ENCODE results near the gene COPE.
"Not testable (repeated sequence)": the region's sequence is repeated elsewhere in the genome, so short reads cannot be mapped to it uniquely, and the experiment has no call there.

Gene COPE

DNA sequence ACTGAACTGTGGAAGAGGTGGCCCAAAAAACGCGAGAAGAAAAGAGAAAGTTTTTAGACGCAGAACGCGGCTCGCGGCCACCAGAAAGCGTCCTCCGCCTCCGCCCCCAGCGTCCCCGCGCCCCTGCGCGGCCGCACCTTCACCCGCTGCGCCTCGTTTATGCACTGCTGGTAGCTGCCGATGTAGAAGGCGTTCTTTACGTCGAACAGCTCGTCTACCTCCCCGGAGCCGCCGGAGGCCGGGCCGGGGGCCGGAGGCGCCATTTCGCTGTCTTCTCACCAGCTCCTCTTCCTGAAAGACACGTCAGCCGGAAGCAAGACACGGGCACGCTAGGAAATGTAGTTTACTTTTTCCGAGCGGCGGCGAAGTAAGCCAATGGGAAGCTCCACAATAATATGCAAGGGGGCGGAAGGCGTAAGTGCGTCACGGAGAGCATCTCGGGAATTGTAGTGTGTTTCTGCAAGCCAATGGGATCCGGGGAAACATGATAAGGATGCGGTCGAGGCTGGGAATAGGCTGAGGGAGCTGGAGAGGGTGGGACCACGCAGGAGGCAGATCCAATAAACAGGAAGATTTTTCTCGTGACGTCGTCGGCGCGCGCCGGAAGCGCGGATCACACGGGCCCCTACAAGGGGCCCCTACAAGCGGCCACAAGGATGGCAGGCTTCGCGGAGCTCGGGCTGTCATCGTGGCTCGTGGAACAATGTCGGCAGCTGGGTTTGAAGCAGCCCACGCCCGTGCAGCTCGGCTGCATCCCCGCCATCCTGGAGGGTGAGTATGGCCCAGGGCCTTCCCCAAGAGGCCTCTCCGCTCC, at the start of gene COPE, which contains the start of gene DDX49:
COPE (minus strand) TSS at position 302 of the 814 bp plus-strand sequence; CDS start at position 263, 39 bp downstream.
DDX49 (plus strand) TSS at position 630 of the 814 bp plus-strand sequence; CDS start at position 657, 27 bp downstream.
- DNase-seq (ENCODE audit: low read depth): peak; percentile 100

DNA sequence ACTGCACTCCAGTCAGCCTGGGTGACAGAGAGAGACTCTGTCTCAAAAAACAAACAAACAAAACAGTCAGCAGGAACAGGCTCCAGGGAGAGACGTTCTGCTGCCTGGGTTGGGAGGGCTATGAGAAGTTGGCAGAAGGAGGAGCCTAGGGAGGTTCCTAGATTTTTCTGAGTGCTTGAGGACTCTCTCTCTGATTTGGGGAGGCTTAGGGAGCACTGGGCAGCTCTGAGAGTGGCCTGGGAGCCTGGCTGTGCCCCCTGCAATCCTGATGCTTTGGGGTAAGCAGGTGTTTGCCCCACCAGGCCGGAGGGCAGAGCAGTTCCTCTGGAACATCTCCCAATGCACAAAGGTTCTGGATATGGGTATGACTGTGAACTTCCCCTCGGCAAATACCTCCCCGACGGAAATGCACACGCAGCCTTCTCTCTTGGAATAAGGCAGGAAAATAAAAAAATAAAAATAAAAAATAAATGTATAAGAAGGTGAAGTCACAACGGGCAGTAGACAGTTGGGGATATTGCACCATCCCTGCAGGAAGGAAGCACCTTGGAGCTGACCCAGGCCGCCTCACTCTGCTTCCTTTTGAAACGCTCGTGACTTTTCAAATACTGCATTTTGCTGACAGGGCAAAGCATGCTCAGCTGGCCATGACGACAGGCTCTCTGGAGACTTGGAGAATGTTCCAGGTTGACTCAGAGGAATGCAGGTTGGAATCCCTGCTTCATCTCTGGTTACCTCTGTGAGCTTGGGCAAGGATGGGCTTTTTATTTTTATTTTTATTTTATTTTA, 48.4 kb upstream of the COPE start:
- DNase-seq (ENCODE audit: low read depth): peak; percentile 13

DNA sequence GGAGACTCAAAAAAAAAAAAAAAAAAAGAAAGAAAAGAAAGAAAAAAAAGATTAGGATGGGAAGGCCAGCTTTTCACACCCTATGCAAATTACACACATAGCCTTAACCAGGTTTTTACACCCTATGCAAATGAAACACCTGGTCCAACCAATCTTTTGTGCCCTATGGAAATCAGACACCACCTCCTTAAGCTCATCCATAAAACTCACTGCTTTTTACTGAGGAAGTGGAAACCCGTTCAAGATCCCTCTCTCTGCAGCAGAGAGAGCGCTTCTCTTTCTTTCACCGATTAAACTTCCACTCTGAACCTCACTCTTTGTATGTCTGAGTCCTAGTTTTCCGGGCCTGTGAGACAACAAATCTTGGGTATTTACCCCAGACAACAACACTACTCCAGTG, 47.1 kb upstream of the COPE start:
- no peak for DNase-seq (ENCODE audit: low read depth)

DNA sequence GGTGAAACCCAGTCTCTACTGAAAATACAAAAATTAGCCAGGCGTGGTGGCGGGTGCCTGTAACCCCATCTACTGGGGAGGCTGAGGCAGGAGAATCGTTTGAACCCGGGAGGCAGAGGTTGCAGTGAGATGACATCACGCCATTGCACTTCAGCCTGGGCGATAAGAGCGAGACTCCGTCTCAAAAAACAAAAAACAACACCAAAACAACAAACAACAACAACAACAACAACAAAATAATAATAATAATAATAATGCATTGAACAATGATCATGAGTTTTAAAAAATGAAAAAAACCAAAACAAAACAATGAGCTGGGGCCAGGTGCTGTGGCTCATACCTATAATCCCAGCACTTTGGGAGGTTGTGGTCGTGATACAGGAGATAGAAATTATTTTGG, 44.9 kb upstream of the COPE start:
- DNase-seq (ENCODE audit: low read depth): no peak

DNA sequence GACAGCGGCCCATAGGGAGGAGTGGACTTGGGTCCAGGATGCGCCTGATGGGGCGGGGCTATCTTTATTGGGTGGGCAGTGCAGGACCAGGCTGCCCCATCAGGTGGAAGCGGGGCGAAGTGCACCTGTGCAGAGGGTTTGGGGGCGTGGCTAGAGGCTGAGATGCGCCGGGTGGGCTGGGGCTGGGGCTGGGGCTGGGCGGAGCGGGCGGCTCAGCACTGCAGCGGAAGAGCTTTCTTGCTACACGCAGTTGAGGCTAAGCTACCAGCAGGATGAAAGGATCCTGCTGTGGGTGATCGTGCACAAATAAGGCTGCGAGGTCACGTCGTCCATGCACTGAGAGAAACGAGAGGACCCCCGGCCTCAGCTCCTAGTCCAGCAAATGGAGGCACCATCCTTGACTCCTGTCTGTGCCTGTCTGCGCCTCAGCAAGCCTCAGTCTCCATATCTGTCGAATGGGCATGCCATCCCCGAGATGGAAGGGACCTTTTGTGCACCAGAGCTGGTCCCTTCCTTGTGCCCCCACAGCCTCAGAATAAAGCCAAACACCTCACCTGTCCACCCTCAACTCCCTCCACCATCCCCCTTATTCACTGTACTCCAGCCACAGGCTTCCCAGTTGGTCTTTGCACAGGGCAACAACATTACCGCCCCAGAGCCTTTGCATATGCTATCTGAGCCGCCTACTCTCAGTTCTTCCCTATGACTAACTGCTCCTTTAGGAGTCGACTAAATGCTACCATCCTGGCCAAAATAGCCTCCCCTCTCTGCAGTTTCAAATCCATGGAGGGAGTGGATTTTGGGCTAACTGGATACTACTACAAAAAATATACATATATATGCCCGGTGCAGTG, 42.8 kb upstream of the COPE start:
- no peak for DNase-seq (ENCODE audit: low read depth)

DNA sequence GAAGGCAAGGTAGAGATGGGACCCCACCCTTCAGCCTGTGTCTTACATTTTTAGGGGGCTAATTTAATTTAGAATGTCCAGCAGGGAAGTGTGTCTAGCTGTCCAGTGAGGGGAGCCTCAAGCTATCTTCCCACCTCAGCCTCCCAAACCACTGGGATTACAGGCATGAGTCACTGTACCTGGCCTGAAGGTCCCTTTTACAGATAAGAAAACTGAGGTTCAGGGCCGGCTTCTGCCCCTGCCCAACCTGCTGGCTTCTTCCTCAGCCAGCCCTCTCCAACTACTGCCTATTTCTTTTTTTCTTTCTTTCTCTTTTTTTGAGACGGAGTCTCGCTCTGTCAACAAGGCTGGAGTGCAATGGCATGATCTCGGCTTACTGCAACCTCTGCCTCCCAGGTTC, 41.2 kb upstream of the COPE start:
- DNase-seq (ENCODE audit: low read depth): no peak

DNA sequence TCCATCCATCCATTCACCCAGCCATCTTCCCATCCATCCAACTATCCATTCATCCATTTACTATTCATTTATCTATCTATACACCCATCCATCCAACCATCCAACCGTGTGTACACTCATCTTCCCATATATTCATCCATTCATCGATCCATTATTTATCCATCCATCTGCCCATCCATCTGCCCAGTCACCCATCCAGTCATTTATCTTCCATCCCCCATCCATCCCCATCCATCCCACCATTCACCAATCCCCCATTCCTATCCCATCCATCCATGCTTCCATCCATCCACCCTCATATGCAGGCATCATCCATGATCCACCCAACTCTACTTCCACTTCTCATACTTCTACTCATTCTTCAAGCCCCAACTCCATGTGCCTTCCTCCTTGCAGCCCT, 35.9 kb upstream of the COPE start:
- DNase-seq (ENCODE audit: low read depth): no peak

DNA sequence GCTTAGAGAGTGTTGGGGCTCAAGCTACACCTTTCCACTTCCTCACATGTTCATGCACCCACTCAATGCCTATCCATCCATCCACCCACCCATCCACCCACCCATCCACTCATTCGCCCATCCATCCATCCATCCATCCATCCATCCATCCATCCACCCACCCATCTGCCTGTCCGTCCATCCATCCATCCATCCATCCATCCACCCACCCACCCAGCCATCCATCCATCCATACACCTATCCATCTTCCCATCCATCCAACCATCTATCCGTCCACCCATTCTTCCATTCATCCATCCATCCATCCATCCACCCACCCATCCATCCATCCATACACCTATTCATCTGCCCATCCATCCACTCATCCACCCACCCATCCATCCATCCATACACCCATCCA, 34.9 kb upstream of the COPE start:
- DNase-seq (ENCODE audit: low read depth): no peak

DNA sequence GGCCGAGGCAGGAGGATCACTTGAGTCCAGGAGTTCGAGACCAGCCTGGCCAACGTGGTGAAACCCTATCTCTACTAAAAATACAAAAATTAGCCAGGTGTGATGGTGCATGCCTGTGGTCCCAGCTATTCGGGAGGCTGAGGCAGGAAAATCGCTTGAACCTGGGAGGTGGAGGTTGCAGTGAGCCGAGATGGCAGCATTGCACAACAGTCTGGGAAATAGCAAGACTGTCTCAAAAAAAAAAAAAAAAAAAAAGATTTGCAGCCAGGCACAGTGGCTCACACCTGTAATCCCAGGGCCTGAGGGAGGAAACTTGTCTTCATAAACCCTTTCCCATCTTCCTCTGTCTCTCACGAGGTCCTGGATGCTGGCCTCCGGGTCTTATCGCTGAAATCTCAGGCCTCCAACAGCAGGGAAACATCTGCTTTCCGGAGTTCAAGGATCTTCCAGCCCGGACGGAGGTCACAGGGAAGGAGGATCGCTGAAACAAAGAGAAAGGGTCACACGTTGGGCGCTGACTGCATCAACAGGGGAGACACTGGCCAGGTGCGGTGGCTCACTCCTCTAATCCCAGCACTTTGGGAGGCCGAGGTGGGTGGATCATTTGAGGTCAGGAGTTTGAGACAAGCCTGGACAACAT, 33.3 kb upstream of the COPE start:
- not testable (repeated sequence) for DNase-seq (ENCODE audit: low read depth)

DNA sequence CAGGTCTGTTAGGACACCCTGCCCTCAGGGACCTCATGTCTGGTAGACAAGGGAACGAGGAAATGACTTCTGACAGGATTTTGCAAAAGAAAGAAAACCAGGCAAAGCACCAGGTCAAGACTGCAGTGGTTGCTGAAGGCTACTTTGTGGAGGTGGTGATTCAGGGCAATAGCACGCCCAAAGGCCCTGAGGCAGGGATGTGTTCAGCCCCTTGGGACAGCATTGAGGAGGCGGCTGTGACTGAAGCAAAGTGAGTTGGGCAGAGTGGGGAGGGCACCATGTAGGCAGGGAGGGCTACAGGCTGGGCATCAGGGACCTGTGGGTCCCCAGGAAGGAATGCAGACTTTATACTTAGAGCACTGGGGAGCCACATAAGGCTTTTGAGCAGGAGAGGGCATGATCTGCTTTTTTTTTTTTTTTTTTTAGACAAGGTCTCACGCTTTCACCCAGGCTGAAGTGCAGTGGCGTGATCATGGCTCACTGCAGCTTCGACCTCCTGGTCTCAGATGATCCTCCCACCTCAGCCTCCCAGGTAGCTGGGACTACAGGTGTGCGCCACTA, 32.6 kb upstream of the COPE start:
- no peak for DNase-seq (ENCODE audit: low read depth)

DNA sequence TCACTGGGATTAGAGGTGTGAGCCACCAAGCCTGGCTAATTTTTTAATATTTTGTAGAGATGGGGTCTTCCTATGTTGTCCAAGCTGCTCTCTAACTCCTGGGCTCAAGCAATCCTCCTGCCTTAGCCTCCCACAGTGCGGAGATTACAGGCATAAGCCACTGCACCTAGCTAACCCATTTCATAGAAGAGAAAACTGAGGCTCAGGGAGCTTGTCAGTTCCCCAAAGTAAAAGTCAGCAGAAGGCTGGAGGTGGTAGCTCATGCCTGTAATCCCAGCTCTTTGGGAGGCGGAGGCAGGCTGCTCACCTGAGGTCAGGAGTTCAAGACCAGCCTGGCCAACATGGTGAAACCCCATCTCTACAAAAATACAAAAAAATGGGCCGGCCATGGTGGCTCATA, 30.7 kb upstream of the COPE start:
- no peak for DNase-seq (ENCODE audit: low read depth)

DNA sequence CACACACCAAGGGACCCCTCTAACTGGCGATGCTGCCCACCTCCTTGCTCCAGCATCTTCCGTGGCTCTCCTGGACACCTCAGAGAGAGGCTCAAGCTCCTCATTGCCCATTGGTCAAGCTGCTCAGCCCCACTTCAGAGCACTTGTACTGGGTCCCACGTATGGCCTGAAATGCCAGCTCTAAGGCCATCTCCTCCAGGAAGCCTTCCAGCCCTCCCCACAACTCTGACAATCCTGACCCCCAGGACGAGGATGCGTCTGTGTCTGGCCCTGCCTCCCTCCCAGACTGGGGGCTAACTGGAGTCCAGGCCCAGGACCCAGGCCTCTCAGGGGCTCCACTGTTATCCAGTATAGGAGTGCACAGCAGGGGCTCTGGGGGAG, 29.8 kb upstream of the COPE start:
- no peak for DNase-seq (ENCODE audit: low read depth)

DNA sequence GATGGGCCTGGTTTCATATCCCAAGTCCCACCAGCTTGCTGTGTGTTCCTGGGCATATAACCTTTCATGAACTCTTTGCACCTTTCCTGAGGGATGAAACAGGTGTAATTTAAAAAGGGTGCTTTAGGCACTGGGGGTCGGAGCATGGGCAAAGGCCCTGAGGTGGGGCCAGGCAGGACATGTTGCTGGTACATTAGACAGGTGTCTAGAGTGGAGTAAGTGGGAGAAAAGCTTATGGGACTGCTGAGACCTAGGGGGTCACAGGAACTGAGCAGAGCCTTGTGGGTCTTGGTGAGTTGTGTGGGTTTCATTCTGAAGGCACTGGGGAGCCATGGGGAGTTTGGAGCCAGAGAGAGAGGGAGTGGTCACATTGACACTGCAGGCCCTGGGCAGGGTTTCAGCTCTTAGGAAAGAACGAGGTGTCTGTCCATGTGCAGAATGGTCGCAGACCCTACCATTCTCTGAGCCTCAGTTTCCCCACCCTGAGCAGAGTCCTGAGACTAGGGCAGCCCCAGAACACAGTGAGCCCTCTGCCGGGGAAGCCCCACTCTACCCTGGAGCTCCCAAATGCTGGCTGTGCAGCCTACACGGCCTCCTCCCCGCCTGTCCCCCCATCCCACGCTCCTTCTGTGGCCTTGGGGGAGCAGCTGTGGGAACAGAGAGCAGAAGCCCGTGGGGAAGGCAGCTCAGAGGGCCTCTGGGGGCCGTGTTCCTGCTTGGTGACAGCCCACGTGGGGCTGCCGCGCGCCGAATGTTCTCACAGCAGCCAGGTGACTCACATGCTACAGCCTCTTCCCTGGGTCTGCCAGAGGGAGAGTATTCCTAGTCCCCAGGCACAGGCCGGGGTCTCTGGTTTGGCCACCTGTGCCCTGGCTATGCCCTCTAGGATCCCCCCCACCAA, 29.1 kb upstream of the COPE start:
- DNase-seq (ENCODE audit: low read depth): no peak

DNA sequence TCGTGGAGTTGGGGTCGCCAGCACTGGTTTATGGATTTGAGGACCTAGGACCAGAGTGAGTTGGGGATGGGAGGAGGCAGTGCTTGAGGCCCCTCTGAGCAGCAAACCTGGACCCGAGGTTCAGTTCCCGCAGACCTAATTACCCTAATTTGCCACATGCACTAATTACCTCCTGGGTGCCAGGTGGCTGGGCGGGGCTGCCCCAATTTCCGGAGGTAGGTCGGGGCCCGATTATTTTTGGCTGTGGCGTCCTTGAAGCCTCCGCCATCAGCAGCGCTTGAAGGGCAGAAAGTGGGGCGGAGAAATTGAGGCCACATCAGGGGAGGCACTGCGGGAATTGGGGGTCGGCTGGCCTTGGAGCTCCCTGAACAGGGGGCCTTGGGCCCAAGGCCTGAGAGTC, 27.7 kb upstream of the COPE start:
- DNase-seq (ENCODE audit: low read depth): no peak

DNA sequence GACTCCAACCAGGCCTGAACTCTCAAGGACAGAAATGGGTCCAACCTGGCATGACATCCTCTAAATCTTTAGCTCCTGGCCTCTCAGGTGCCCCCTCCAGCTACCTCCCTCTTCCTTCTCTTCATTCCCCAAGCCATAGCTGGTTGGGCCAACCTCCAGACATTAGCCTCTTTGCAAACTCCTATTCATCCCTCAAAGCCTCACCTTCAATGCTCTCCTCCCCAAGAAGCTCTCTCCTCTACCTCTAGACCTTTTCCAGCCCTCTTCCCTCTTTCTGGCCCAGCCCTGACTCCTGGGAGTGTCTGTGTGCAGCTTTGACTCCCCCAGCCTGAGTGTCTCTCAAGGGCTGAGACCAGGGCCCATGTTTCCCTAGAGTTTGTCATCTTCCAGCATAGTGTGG, 27.1 kb upstream of the COPE start:
- no peak for DNase-seq (ENCODE audit: low read depth)

DNA sequence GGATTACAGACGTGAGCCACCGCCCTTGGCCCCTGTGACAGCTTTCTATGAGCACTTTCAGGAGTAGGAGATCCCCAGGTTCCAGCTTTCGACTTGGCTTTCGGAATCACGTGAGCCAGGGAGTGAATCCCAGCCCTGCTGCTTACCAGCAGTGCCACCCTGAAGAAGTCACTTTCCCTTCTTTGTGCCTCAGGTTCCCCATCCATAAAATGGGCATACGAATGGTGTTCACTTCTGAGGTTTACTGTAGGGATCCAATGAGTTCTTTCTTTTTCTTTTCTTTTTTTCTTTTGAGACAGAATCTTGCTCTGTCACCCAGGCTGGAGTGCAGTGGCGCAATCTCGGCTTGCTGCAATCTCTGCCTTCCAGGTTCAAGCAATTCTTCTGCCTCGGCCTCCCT, 26.1 kb upstream of the COPE start:
- no peak for DNase-seq (ENCODE audit: low read depth)

DNA sequence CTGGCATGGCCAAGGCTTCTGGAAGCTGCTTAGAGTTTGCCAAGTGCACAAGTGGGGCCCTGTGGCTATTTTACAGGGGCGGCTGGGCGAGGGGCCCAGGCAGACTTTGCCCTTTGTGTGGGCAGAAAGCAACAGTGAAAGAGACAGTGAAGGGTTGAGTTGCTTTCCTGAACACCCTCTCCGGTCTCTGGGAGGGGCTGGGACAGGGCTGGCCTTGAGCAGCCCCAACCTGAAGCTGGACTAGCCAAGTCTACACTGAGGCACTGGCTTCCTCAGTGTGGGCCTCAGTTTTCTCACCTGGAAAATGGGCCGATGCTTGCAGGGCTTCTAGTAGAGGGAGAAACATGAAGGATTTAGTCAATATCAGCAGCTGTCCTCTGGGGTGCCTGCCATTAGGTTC, 24.3 kb upstream of the COPE start:
- DNase-seq (ENCODE audit: low read depth): no peak

DNA sequence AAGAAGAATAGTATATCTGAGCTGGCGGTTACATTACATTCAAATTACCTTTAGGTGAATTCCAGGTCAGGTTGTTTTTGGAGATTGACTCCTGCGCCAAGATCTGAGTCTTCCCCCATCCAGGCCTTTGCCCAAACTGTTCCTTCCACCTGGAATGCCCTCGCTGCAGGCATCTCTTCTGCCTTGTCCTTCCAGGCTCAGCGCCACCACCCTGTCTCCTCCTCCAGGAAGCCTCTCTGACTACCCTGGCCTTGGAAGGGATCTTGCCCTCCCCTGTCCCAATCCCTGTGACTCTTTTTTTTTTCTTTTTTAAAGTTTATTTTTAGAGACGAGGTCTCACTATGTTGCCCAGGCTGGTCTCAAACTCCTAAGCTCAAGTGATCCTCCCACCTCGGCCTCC, 23.5 kb upstream of the COPE start:
- no peak for DNase-seq (ENCODE audit: low read depth)

DNA sequence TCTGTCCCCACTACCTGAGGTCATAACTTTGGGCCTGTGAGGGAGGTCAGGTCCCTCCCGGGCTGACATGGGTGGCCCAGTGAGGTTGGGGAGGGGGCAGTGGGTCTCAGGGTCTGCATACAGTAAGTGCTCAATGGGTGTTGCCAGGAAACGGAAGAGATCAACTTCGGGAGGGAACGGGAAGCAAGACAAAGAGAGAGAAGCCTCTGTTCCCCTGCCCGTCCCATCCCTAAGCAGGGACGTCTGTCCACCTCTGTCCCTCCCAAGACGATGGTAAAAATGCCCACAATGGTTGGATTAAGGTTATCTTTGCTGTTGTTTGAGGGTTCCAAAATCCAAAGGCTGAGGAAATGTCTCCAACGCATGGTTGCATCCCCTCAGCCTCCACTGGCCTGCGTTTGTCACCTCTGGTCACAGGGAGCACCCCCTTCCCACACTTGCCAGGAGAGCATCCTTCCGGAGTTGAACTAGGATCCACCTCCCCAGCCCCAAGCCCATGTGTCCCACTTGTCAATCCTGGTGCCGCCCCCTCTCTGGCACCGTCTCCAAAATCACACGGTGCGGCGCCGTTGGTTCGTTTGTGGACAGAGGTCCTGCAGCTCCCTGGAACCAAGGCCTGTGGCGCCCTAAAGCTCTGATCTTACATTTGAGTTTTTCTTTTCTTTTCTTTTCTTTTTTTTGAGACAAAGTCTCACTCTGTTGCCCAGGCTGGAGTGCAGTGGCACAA, 22.6 kb upstream of the COPE start:
- no peak for DNase-seq (ENCODE audit: low read depth)
